HFFc6 (cell line): Measurements from ENCODE around the gene GNPAT. TPM values are rescaled to one million over a fixed set of nuclear protein-coding genes. Genes with fewer than 3 reads are reported as not detected.

ENCODE experiments used
- DNase-seq: peaks from one replicate; pipeline ENCODE4 v3.0.0-alpha.2; 2018
- H3K27ac Mint-ChIP-seq: 2 replicates; pipeline ENCODE4 v1.8.0; 2020; ENCODE audit warnings: mild to moderate bottlenecking, mixed read lengths
- H3K27me3 Mint-ChIP-seq: 2 replicates; pipeline ENCODE4 v1.8.0; 2021; ENCODE audit warnings: mild to moderate bottlenecking, moderate library complexity, mixed read lengths; ENCODE audit not compliant: insufficient read depth
- H3K36me3 Mint-ChIP-seq: 2 replicates; pipeline ENCODE4 v1.8.0; 2021; ENCODE audit warnings: low read depth, mixed read lengths
- H3K4me1 Mint-ChIP-seq: 2 replicates; pipeline ENCODE4 v1.8.0; 2020; ENCODE audit warnings: low read depth, mixed read lengths
- H3K4me3 Mint-ChIP-seq: 2 replicates; pipeline ENCODE4 v1.8.0; 2020; ENCODE audit warnings: mild to moderate bottlenecking, moderate library complexity, mixed read lengths
- H3K9me3 Mint-ChIP-seq: 2 replicates; pipeline ENCODE4 v1.8.0; 2020; ENCODE audit warnings: mild to moderate bottlenecking, mixed read lengths
- CTCF ChIP-seq: fragments of 200-600 bp; sonication (generic); IDR thresholded peaks from 2 replicates; pipeline ENCODE4 v1.5.0; 2021; ENCODE audit warnings: antibody characterized with exemption, mild to moderate bottlenecking
- total RNA-seq, 6 experiments: library from RNA; stranded (reverse); fragmentation: NEBNext Ultra II Directional; extraction: Animal tissue kit (Norgen Biotek cat#: 25700); gene quantifications; 2 replicates in 1 of 6; 3 replicates in 5 of 6; pipeline ENCODE4 v1.2.3, GENCODE V29; 2021

The GNPAT gene
- total RNA-seq, 6 experiments from 2014 or later = 32.5 to 37.2 (median 34.8) TPM

DNA sequence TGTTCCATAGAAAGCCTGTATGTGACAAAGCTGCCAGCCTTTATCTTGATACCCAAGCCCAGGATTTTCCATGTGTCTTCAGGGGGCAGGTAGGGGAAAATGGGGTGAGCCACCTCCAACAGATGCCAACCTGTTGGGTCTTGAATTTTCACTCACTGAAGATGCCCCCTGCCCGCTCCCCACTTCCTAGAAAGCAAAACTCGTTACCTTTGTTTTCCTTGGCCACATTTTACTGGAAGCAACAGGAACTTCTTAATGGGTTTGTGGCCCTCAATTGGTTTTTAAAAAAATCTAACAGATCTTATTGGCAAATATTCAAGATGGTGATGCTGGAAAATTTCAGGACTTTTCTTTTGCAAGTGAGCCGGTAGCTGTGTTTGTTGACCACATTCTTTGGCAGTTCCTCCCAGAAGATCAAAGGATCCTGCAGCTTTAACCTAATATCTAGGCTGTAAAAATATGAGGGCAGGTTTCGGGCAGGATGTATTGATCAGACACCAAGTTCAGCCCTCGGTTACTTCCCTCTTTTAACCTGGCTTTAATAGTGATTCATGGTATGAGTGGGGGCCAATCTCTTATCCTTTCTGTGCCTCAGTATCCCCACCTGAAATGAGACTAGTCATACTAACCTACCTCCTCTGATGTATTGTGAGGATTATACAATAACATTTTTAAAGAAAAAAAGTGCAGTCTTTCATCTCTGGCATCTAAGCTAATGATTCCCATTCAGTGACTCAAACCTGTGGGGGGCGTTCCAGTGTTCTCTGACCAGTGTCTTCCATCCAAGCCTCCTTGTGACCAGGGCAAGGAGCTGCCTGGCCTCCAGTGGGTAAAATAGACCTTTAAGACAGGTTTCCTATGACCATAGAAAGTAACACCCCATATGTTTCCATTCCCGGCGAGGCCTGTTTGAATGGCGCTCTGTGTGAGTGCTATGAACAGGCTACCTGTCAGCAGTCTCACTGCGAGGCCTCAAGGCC lies 21.3 kb upstream of the GNPAT start:
- H3K9me3 Mint-ChIP-seq = no peaks in the 10 kb centered on the region
- TF ChIP-seq CTCF = no peak
- H3K4me3 Mint-ChIP-seq = no peak overlapping the region
- H3K4me1 Mint-ChIP-seq = no peaks in the 10 kb centered on the region
- H3K27ac Mint-ChIP-seq = no peak overlapping the region
- peaks cover 10% of the 10 kb centered on the region for H3K36me3 Mint-ChIP-seq
- DNase-seq = no peak
- H3K27me3 Mint-ChIP-seq = peaks cover 18% of the 10 kb centered on the region

DNA sequence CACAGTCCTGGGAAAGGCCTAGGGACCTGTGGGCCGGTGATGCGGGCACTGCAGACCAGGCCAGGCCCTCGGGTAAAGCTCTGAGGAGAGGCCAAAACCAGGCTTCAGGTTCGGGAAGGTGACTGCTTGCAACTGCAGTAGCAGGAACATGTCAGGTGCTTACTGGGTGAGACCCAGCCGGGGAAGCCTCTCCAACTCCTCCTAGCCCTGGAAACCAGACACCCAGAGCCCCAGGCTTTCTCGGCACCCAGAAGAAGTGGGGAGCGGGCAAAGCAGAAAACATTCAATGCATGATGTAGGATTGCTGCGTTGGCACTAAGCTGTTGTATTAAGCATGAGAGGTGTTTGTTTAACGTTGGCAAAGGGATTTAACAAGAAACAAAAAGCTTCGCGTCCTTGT lies 20.2 kb upstream of the GNPAT start:
- no peak for DNase-seq
- Mint-ChIP-seq H3K4me3 (no peak overlapping the region), H3K36me3 (peaks cover 17% of the 10 kb centered on the region), H3K27ac (no peak overlapping the region), H3K27me3 (peaks cover 13% of the 10 kb centered on the region), H3K4me1 (no peaks in the 10 kb centered on the region), H3K9me3 (no peaks in the 10 kb centered on the region)
- TF ChIP-seq CTCF = no peak

GRCh38 chr1:231226156-231226555 lies 14.9 kb upstream of the GNPAT start:
- DNase-seq = no peak
- H3K27ac Mint-ChIP-seq = no peak overlapping the region
- H3K4me3 Mint-ChIP-seq = no peak overlapping the region
- peaks cover 32% of the 10 kb centered on the region for H3K36me3 Mint-ChIP-seq
- no peaks in the 10 kb centered on the region for H3K4me1 Mint-ChIP-seq
- no peaks in the 10 kb centered on the region for H3K9me3 Mint-ChIP-seq
- no peaks in the 10 kb centered on the region for H3K27me3 Mint-ChIP-seq
- TF ChIP-seq CTCF = no peak

DNA sequence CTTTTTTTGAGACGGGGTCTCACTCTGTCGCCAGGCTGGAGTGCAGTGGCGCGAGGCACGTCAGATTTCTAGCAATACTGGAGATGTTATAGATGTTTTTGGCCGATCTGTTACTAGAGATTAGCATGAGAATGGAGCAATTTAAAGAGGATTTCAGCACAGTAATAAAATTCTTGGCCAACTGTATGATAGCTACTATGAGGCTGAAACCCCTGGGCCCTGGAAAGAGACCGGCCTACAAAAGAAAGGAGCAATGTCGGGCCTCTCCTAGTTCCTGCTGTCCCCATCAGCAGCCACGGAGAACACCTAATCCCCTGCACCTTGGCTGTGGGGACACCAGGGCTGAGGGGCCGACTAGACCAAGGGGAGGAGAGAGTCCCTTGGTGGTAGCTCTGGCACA lies 9.5 kb upstream of the GNPAT start:
- Mint-ChIP-seq H3K27ac (no peak overlapping the region), H3K27me3 (no peaks in the 10 kb centered on the region), H3K9me3 (no peaks in the 10 kb centered on the region), H3K4me3 (no peak overlapping the region), H3K36me3 (peaks cover 16% of the 10 kb centered on the region; the same call in 1 of the 2 replicates), H3K4me1 (no peaks in the 10 kb centered on the region)
- DNase-seq = no peak
- no peak for TF ChIP-seq CTCF

GRCh38 chr1:231232870-231233734 lies 7.9 kb upstream of the GNPAT start:
- no peak for DNase-seq
- no peak for TF ChIP-seq CTCF
- Mint-ChIP-seq H3K4me3 (no peak overlapping the region), H3K4me1 (no peaks in the 10 kb centered on the region), H3K27me3 (no peaks in the 10 kb centered on the region), H3K36me3 (peaks cover 14% of the 10 kb centered on the region; the same call in 1 of the 2 replicates), H3K27ac (no peak overlapping the region), H3K9me3 (no peaks in the 10 kb centered on the region)
